HPDE6-E6E7 (cell line): ENCODE measurements around the gene OR2T1.
"Not testable (repeated sequence)": the region's sequence is repeated elsewhere in the genome, so short reads cannot be mapped to it uniquely, and the experiment has no call there.

Experiments
- DNase-seq: peaks from one replicate; pipeline ENCODE4 v3.0.0; 2011; ENCODE audit warnings: missing footprints; ENCODE audit errors: extremely low spot score

Gene OR2T1

DNA sequence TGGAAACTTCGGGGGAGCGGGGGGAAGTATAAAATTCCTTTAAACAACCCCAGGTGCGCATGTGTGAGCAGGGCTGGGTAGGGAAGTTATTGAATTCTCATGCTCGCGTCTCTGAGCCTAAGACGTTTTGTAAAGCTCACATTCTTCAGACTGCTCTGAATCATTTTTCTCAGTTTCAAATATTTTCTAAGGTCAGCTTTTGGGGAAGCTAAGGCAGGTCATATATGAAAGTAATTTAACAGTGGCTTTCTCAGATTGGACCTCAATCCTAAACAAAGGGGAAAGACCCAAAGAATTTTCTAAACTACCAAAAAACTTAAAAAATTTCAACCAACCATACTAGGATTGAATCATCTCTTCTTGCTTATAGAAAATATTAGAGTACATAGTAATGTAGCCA lies 32.1 kb downstream of the OR2T1 start:
- not testable (repeated sequence) for DNase-seq

DNA sequence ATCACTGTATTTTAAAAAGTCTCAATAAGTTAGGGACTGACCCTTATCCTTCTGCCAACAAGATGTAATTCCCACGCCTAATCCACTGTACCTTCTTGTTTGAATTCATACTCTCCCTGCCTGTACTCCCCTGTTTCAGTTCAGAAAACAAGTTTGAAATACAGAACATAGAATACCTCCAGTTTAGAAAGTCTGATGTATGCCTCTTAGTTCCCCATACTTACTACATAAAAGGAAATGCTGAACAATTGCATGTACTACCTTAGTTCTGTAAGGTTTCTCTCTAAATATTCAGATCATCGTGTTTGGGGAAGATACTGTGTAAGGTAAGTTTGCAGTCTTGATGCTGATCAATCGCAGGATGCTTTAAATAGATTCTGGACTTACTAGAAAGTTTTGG lies 33.5 kb downstream of the OR2T1 start:
- DNase-seq: not testable (repeated sequence)

DNA sequence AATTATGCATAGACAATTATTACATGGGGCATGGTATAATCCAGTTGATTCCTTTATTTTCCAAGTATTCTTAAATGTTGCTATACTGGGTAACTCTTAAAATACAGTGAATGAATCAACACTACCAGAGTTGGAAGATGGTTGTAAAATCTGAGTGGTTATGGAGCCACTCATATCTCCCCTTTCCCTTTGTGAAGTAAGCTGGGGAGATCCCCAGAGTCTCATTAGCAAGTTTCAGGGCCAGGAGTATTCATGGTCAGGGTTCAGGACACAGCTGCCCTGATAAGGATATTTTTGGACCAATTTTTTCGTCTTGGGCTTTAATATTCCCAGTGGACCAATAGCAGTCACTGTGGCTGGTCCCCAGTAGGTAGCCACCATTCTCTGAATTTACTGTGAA lies 35.8 kb downstream of the OR2T1 start:
- DNase-seq: not testable (repeated sequence)

DNA sequence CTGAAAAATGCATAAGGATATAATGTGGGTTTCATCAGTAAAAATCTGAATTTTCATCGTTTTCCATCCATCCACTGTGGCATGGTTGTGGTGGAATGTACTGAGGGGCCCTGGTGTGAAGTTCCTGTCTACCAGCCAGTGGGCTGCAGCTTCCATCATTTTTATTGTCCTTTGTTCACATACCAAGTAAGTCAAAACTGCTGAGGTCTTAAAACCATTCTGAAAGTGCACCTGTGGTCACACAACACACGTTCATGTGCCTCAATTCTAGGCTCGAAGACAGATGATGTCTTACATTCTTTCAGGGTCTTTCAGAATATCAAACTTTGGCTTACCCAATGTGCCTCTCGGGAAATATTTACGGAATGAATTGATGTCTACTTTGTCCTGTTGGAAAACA lies 36.4 kb downstream of the OR2T1 start:
- DNase-seq: not testable (repeated sequence)

DNA sequence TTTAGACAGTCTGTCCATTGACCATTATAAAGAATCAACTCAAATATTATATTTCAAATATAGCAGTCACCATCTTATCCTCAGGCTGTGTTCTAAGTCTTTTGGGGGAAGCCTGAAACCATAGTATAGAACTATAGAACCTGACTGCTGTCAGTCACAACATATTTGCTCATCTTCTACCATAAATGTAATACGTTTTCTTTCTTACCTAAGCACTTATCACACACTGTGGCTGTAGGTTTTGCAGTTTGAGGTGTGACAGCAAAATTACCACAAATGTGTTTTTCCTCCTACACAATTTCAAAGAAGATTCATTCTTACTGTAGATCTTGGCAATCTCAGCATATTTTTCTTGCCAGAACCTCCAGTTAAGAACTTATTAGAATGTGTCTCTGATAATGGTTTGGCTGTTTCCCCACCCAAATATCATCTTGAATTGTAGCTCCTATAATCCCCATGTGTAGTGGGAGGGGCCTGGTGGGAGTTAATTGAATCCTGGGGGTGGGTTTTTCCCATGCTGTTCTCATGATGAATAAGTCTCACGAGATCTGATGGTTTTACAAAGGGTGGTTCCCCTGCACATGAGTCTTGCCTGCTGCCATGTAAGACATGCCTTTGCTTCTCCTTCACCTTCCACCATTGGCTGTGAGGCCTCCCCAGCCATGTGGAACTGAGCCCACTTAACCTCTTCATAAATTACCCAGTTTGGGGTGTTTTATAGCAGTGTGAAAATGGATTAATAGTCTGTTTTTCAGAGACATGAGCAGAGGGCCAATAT lies 39.8 kb downstream of the OR2T1 start:
- DNase-seq: not testable (repeated sequence)

DNA sequence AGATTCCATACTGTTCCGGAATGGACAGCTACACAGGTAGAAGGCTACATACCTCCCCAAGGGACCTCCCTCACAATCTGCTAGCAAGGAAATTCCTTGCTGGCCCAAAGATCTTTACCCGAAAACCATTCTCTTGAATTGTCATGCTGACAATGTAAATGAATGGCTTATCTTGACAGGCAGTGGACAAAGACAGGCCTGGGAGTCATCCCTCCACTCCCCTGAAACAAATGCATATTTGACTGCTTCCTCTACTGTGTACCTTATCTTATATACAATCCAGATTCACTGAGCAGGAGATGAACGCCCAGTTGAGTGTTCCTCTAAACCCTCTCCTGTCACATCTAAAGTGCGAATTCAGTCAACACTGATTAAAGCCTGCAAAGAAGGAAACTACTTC lies 41.8 kb downstream of the OR2T1 start:
- DNase-seq: not testable (repeated sequence)

DNA sequence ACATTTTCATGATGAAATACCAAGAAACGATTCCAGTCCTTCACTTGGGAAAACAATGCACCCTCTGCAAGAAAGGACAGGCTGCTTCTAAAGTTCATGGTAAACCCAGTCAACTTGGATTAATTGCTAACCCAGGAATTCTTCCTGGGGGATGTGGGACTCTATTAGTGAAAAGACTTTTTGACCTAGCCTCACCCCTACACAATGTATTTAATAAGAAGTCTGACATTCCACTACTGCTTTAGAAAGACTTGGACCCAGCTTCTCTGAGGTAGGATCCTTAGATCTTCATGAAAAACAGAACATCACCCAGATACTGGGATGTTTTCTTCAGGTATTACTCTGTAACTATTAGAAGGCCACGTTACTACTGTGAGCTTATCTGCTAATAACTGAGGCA lies 42.6 kb downstream of the OR2T1 start, which contains the start of gene OR2T2:
Gene OR2T2 (plus strand): TSS at position 239 of the 400 bp plus-strand sequence. CDS start 7,161 bp downstream, outside the sequence.
- not testable (repeated sequence) for DNase-seq

DNA sequence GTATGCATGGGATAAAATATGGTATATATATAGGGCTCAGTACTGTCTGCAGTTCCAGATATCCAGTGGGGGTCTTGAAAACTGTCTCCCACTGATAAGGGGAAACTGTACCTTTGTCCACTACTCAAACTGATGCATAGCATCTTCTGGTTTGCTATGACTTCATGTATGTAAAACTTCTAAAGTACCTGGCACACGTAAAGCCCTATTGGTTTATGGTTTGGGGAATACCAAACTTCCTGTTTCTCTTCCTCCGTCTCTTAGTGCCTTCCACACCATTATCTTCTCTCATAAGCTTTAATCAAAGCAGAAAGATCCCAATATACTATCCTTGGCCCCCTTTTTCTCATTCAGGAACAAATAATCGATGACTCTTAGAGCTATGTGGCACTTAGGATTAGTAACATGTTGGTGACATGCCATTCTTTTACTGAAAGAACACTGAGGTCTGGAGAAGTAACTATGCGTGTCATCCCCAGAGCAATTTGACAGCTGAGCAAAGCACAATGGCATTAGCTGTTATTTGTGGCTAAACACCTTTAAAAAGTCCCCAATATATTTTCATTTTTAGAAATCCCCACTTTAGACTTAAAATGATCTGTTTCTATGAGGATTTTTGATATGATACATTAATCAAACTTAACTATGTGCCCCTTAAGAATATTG lies 45.7 kb downstream of the OR2T1 start:
- DNase-seq: not testable (repeated sequence)

DNA sequence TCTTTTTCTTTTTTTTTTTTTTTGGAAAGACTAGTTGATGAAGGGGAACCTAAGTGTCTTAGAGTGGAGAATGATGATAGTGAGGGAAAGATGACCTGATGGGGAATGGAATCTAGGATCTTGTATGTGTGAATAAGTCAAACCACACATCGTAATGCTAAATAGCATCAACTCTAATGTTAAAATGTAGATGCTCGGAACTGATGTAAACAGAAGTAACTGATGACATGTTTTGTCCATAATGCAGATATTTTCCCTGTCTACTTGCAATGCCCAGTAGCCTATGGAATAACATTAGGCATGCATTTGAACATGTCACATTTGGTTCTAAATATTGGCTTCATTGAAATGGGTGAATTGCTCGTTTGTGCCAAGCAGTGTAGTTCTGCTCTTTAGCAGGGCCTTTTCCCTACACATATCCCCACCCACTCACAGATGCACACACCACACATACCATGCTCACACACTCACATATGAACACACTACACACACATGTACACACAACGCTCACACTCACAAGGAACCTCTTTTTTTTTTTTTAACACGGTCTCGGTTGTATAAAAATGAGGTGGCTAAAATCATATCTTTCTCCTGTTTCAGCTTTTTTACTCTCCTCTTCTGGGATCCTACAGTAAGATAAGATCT lies 47.1 kb downstream of the OR2T1 start:
- not testable (repeated sequence) for DNase-seq

DNA sequence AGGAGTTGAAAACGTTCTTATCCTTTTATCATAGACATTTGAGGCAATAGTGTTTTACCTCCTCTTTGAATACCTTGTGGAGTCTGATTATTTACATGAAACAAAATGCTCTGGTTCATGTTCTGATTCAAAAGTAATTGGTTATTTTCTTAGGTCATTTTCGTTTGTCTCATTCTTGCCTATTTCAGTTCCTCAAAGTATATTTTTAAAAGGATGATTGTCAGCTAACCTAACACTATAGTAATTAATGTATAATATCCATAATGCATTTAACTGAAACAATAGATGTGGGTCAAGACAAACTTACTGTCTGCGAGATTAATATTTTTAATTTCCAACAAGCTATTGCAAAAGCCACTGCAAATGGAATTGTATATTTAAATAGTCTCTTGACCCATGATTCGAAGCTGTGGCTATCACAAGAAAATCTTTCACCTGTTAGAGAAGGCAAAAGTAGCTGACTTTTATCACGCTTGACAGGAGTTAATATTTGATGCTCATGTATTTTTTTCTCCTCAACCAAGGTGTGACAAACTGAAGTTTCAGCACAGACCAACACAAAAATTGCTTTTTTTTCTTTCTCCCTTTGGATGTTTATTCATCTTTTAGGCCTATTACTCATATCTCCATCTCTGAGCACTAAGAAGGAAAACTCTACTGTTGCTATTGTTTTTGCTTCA lies 47.8 kb downstream of the OR2T1 start:
- not testable (repeated sequence) for DNase-seq

DNA sequence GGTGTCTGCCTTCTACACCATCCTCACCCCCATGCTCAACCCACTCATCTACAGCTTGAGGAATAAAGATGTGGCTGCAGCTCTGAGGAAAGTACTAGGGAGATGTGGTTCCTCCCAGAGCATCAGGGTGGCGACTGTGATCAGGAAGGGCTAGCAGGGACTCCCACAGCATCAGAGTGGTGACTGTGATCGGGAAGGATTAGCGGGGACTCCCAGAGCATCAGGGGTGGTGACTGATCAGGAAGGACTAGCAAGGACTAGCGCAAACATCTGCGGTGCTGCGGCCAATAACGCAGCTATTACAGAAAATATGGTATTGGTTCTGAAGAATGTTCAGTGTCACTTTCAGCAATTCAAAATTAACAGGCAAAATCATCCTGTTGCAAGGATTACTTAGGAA lies 50.8 kb downstream of the OR2T1 start:
- DNase-seq: not testable (repeated sequence)

DNA sequence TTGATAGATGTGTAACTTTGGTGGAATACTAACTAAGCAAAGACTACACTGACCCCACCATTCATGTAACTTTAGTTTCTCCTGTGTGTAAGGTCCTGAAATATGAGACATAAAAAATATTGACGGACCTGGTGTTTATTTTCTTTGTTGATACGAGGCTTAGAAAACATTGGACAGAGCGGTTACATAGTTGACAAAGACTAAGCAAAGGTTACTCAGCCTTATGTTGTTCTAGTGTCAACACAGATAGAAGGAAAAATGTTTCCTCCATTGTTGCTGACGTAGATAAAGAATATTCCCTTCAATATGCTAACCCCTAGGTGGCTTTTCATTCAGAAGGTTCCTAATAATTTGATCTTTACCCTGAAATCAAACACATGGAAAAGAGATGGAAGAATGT lies 52.2 kb downstream of the OR2T1 start:
- DNase-seq: not testable (repeated sequence)

DNA sequence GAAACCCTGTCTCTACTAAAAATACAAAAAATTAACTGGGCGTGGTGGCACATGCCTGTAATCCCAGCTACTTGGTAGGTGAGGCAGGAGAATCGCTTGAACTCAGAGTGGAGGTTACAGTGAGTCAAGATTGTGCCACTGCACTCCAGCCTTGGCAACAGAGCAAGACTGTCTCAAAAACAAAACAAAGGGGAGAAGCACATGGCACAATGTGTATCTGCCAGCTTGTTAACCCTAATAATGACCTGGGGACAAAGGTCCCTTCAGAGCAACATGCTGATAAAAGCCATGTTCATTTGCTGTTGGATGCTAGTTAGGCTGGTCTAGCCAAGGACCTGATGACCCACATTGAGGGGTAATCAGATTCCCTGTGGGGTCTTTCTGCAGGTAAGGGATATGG lies 53.8 kb downstream of the OR2T1 start:
- DNase-seq: not testable (repeated sequence)
